Stimulated activated CD4-positive, alpha-beta T cell treated with anti-CD3 and anti-CD28 coated beads, Interleukin-12 subunit alpha, Interleukin-12 subunit beta, amount 100 ng/mL, for 48 hours (primary cell): ENCODE data around the gene SCAND1.
A peak's percentile ranks its signal among the peaks of the same experiment; 100 is the strongest.
"Not testable (repeated sequence)": the region's sequence is repeated elsewhere in the genome, so short reads cannot be mapped to it uniquely, and the experiment has no call there.

Source experiments
- DNase-seq, 3 donors: peaks; one replicate each; pipeline ENCODE4 v3.0.0-alpha.2; 2020; ENCODE audit warnings: low read depth in 2 of 3, low spot score in 1 of 3

SCAND1 gene

GRCh38 chr20:35954200-35954906, at the start of gene SCAND1:
Gene SCAND1, minus strand, starts transcription at chr20:35954502. Its CDS starts 218 bp downstream, at chr20:35954284.
- peak; percentile 91 to 97 (median 97) for DNase-seq

DNA sequence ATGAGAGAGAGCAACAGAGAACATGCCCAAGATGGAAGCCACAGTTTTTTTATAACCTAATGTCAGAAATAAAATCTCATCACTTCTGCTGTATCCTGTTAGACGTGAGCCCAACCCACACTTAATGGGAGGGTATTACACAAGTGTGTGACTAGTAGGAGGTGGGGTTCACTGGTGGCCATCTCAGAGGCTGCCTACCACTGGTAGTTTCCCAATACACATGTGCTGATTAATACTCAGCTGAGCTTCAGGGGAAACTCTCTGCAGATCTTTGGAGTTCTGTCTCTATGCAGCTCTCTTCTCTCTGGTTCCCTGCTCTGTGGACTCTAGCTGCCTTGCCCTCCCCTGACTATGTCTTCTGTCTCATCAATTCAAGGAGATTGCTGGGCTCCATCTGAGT, 49.7 kb upstream of the SCAND1 start:
- DNase-seq = no peak

DNA sequence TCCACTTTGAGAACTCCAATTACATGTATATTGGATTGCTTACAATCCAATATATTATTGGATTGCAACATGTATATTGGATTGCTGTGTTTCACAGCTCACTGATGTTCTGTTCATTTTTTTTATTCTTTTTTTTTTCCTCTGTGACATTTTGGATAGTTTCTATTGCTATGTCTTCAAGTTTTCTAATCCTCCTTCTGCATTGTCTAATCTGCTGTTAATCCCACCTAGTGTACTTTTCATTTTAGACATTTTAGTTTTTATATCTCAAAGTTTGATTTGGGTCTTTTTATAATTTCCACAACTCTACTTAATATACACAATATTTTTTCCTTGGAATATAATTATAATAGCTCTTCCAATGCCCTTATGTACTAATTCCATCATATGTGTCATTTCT, 48.6 kb upstream of the SCAND1 start:
- no peak for DNase-seq

GRCh38 chr20:36001331-36001730, 47.0 kb upstream of the SCAND1 start:
- DNase-seq = not testable (repeated sequence)

DNA sequence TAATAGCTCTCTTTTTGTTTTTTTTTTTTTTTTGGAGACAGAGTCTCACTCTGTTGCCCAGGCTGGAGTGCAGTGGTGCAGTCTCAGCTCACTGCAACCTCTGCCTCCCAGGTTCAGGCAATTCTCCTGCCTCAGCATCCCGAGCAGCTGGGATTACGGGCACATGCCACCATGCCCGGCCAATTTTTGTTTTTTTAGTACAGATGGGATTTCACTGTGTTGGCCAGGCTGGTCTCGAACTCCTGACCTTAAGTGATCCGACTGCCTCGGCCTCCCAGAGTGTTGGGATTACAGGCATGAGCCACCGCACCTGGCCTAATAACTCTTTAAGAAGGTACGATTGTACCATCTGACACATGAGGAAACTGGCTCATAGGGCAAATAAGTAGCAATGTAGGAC, 42.2 kb upstream of the SCAND1 start:
- DNase-seq = not testable (repeated sequence)

GRCh38 chr20:35994994-35995453, 40.7 kb upstream of the SCAND1 start:
- DNase-seq = peak; percentile 56 to 71 (median 70)

- DNase-seq = peak; percentile 12 to 38 (median 16)
These were observed 38.5 kb upstream of the SCAND1 start for GRCh38 chr20:35992713-35993335.

- DNase-seq = no peak
These were observed 37.0 kb upstream of the SCAND1 start for GRCh38 chr20:35991142-35991771.

DNA sequence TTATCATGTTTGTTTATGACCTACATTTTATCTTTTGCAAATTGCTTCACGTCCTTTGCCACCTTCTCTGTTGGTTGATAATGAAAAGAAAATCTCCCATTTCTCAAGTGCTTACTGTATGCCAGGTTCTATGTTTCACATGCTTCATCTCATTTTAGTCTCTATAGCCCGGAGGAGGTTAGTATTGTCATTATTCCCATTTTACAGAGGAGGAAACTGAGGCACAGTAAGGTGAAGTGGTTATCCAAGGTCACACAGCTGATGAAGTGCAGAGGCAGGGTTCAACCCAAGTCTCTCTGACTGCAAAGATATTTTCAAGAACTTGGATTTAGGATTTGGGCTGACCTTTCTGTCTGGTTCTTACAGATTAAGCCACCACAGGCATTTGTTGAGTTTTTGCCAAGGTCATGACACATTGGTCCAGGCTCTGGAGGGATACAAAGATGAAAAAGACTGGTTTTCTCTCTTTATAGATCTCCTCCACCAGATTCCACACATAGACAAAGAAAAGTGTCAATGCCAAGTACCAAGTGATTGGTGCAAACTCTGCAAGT, 34.7 kb upstream of the SCAND1 start:
- no peak for DNase-seq

DNA sequence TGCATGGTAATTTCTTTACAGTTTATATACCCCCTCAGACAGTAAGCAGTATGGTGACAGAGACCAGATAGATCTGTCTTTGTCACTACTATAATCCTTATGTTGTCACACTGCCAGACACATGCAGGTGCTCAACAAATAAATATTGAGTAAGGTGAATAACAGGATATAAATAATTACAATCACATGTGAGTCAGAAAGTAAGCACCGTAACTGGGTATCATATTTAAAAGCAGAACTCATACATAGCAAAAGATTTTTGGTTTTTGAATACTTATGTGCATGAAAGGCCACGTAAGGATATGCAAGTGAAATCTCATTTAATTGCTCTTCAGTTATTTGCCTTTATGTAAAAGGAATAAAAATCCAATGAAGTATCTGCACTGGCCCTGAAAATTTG, 31.5 kb upstream of the SCAND1 start:
- no peak for DNase-seq

DNA sequence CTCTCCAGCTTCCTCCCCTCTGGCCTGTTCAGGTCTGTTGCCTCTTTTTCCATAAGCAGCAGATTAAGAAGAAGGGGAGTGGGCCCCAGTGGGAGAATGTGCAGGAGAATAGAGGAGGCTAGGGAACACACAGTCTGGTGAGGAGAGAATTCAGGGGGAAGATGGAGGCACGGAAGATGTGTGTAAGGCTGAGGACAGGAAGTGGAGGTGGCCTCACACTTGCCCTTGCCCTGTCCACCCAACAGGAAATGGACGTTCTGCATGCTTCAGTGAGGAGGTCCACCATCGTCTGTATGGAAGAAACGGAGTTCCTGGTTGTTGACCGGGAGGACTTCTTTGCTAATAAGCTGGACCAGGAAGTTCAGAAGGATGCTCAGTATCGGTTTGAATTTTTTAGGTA, 30.1 kb upstream of the SCAND1 start:
- DNase-seq = no peak

- DNase-seq = no peak
These were observed 27.7 kb upstream of the SCAND1 start for GRCh38 chr20:35981969-35982368.

DNA sequence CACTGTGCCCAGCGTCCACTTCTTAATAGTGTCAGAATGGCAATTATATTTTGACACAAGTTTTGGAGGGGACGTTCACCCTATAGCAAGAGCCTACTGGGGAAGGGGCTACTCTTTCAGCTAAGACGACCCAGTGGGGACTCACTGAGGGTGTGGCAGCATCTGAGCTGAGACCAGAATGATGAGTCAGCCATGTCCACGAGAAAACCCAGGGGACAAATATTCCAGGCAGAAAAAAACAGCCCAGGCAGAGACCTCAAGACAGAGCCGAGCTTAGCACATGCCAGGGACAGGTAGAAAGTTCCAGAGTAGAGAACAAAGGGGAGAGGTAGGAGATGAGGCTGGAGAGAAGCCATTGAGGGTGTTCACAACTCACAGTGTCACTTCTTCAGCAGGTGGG, 25.2 kb upstream of the SCAND1 start:
- DNase-seq = no peak

- DNase-seq = no peak
These were observed 23.8 kb upstream of the SCAND1 start for GRCh38 chr20:35978041-35978513.

GRCh38 chr20:35975576-35976373, 21.5 kb upstream of the SCAND1 start:
- DNase-seq = no peak

- no peak for DNase-seq
These were observed 20.0 kb upstream of the SCAND1 start for GRCh38 chr20:35974256-35974655.

DNA sequence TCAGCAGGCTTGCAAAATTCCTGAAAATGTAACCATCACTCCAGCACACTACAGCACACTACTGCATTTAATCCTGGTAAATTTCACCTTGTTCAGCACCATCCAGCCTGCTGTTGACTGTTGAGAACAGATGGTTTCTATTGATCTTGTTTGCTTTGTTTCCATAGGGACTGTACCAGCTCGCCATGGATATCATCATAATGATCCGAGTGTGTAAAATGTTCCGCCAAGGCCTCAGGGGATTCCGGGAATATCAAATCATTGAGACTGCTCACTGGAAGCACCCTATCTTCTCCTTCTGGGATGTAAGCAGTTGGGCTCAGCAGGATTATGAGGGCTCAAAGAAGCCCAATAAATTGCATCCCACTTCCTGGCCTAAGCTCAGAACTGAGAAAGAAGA, 18.2 kb upstream of the SCAND1 start:
- DNase-seq = no peak

- DNase-seq = no peak
These were observed 17.7 kb upstream of the SCAND1 start for GRCh38 chr20:35971981-35972380.

DNA sequence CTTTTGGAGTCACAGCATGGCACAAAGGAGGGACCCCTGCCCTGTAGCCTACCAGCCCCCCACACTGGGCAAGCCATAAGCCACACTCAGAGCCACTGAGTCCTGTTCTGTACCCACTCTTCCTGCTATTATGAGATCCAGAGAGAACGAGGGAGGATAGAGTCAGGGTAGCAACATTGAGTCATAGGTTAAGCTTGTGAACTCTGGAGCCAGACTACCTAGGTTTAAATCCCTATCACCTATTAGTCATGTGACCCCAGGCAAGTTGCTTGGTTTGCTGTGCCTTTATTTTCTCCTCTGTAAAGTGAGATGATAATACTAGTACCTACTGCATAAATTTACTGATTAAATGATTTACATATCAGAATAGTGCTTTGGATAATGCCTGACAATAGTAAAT, 14.6 kb upstream of the SCAND1 start:
- DNase-seq = no peak

DNA sequence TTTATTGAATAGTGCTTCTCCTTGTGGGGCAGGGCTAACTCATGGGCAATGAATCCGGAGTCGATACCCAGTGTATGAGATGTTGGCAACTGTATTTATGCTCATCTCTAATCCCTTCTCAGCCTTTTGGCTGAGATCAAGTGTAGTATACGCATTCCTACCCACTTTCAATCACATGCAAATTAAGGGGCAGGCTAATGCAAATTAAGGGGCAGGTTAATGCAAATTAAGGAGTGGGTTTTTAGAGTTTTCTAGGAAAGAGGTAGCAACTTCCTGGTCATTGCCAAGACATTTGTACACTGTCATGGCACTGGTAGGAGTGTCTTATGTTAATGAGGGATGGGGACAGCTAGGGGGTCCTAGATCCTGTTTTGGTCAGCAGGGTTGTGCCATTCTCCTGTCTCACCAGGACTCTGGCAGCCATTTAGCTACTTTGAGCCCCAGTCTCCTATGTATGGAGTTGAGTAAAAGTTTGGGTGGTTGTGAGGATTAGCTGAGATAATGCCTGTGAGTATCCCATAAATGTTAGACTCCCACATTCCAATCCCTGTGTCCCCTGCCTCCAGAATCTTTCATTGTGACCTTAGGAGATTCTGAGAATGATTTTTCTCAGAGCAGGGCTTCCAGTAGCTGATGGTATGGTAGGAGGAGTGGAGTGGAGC, 13.8 kb upstream of the SCAND1 start, which contains the start of gene CNBD2:
CNBD2 (plus strand) TSS at position 612 of the 662 bp plus-strand sequence. CDS start 173 bp downstream, outside the sequence.
- no peak for DNase-seq
